Measurements from ENCODE around the gene RPL29.
"Not testable (repeated sequence)": the region's sequence is repeated elsewhere in the genome, so short reads cannot be mapped to it uniquely, and the experiment has no call there.

The RPL29 gene

DNA sequence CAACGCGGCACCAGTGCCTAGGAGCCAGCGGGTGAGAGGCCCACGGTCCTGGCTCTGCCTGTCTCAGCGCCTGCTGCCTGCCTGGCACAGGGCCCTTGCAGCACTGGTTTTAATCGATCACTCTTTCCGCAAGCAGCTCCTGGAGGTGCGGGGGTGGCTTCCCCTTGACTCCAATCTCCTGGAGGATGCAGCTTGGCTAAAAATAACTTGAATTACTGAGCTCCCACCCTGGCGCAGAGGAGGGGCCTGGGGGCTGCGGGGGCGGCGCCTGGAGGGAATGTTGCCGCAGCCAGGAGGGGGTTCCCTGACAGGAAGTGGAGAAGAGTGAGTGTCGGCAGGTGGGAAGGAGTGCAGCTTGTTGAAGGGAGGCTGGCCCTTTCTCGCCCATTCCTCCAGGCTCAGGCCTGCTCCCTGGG is 9.9 kb upstream of the RPL29 start:
- DNase-seq (ENCODE audit: low read depth): no peak

DNA sequence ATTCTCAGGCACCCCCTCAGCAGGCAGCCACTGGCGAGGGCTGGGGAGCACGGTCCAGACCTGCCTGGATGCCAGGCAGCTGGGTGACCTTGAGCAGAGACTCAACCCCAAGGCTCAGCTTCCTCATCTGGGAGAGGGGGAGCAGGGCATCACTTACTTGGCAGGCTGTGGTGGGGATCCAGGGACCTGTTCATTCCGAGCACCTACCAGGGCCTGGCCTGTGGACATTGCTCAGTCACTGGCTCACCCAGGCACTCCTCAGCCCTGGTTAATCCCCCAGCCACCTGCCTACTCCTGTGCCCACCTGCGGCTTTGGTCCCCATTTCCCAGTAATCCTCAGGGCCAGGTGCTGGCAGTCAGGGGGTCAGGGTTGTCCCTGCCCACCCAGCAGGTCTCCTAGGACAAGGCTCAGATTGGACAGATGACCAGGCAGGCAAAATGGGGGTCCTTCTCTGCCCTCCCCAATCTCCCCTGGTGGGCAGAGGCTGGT is 9.3 kb upstream of the RPL29 start:
- DNase-seq (ENCODE audit: low read depth): no peak

DNA sequence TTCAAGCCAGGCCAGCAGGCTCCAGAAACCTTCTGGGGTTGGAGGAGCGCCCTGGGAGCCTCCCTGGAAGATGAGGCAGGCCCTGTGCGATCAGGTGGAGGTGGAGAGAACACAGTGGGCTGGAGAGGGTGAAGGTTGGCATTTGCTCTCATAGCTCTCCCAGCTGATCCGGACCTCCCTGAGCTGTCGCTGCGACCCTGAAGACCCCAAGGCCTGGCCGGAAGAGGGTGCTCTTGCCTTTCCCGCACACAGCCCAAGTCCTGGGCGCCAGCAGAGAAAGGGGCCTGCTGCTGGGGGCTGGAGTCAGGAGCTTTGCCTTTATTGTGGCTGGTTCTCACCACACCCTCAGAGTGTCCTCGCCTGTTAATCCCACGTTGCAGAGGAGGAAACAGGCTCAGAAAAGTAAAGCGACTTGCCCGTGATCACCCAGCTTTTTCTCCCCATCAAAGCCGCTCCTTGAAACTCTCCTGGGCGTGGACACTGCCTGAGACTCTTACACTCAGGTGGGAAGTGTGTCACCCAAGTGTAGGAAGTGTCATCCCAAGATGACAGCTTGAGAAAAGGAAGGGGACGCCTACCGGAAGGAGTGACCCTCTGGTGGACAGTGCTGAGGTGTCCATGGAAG is 8.6 kb upstream of the RPL29 start:
- no peak for DNase-seq (ENCODE audit: low read depth)

DNA sequence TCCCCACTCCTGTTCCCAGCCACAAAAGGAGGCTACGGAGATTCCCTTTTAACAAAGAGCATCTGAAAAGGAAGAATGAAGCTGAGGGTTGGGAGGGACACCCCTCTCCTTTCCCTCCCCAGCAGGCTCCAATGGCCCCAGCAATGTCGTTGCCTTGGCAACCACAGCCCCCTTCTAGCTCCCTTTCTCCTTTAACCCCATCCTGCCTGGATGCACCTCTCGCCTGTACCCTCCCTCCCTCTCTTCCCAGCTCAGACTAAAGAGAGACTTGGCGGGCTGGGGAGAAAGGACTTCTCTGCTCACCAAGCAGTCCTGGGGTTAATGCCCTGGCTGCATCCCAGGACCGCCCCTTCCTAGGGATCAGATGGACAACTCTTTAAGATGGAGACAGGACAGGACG is 7.1 kb upstream of the RPL29 start:
- DNase-seq (ENCODE audit: low read depth): no peak

DNA sequence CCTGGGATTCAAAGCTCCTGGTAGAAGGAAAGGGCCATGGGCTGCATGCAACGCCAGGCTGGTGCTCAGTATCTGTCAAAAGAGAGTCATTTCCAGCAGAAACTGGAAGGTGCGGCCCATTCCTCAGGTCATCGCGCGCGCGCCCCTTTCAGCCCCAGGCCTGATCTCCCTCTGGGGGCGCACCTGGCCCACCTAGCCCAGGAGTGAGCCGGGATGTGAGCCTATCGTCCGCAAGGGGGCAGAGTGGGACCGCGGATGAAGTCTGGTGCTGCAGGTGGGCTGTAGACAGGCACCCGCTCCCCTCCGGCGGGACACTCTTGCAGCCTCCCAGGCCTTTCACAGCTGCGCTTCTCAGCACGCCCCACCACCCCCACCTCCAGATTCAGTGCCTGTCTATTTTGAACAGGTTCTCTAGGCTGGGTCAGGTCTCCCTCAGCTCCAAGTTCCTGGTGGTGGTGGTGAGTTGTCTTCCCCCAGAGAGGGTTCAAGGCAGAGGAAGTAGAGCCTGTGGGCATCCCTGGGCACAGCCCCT is 5.8 kb upstream of the RPL29 start:
- peak; percentile 78 for DNase-seq (ENCODE audit: low read depth)

DNA sequence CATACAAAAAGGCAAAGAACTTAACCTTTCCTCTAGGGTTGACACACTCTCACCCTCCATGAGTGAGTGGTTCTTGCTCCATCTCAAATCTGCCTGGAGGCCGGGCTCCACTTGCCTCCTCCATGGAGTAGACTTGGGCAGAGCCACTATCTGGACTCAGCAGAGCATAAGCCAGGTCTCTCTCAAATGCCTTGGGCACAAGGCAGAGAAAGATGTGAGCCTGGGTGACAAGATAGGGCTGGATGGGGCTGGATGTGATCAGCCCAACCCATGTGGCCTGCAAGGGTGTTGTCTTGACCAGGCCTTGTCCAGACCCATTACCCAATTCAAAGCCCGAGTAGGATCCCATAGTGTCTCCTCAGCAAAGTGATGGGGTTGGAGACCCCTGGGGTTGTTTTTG is 4.2 kb upstream of the RPL29 start:
- no peak for DNase-seq (ENCODE audit: low read depth)

DNA sequence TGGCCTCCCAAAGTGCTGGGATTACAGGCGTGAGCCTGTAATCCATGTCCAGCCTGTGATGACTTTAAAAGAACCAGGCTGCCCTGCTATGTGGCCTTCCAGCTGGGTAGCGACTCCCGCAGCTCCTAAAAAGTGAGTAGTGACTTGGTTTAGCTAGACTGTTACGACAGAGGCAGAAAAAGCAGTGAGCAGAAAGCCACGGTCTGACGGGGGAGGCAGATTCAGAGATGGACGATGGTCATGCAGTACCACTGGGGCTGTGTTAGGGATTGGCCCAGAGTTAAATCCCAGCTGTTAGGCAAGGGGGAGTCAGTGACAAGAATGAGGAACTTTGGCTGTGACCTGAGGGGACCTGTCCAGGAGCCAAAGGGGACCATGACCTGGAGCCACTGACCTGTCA is 3.1 kb upstream of the RPL29 start:
- no peak for DNase-seq (ENCODE audit: low read depth)

DNA sequence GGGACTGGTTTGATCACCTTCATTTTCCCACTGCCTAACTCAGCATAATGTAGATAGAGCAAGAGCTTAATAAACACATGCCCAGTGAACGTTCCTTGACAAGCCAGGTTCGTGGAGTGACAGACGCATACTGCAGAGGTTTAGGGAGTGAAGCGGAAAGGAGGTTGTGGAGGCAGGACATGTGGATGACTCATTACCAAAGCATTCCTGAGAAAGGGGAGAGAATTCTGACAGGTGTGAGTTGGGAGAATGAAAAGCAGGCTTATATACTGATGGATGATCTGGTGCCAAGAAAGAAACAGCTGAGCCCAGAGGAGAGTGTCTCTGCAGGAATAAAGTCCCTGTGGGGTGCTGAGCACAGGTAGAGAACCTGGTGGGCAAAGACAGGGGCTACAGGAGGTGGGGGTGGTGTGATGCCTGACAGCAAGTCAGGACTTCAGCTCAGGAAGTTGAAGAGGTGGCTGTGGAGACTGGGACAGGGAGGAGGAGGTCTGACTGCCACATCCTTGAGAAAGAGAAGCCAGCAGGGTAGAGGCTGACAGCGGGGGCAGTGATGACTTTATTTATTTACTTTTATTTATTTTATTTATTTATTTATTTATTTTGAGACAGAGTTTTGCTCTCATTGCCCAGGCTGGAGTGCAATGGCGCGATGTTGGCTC is 2.4 kb upstream of the RPL29 start:
- DNase-seq (ENCODE audit: low read depth): no peak

DNA sequence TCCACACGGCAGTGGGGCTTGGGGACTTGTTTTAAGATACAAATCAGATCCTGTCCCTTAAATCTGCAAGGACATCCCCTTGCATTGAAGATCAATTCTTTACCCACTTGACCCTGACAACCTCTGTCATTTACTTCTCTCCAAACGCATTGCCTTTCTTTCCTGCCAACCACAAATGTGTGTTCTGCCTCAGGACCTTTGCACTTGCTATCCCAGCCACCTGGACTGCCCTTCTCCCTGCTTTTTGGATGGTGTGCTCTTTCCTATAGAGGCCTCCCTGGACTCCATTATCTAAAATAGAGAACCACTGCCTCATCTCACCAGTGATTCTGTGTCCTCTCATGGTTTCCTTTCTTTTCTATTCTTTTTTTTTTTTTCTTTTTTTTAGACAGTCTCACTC is 1.5 kb upstream of the RPL29 start:
- DNase-seq (ENCODE audit: low read depth): no peak

DNA sequence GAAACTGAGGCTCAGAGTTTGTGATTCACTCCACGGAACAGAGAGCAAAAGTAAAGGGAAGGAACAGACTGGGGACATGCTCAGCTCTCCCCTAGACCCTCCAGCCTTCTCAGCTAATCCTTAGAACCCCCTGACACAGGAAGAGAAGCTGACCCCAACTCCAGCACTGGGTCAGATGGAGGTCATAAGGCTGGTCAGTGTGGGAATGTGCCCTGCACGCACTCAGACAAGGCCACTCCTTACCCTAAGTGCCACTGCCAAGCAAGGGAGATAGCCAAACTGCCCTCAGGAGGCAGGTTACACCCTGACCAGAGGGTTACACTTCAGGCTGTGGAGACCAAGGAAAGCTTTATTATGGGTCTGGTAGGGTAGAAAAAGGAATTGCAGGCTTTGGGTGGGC is 1.2 kb downstream of the RPL29 start:
- DNase-seq (ENCODE audit: low read depth): no peak

DNA sequence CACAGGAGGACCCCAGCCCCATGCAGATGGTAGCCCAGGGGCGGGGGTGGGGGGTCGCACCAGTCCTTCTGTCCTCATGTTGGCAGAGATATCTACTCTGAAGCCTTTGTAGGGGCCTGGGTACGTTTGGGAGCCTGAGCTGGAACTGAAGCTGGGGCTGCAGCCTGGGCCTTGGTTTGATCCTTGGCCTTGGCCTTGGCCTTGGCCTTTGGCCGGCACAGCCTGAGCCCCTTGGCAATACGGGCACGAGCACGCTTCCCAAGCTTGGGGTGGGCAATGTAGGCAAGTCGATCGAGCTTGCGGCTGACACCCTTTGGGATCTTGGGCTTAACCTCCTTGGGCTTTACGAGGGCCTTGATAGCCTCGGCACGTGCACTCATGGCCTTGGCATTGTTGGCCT is 2.0 kb downstream of the RPL29 start:
- DNase-seq (ENCODE audit: low read depth): not testable (repeated sequence)

DNA sequence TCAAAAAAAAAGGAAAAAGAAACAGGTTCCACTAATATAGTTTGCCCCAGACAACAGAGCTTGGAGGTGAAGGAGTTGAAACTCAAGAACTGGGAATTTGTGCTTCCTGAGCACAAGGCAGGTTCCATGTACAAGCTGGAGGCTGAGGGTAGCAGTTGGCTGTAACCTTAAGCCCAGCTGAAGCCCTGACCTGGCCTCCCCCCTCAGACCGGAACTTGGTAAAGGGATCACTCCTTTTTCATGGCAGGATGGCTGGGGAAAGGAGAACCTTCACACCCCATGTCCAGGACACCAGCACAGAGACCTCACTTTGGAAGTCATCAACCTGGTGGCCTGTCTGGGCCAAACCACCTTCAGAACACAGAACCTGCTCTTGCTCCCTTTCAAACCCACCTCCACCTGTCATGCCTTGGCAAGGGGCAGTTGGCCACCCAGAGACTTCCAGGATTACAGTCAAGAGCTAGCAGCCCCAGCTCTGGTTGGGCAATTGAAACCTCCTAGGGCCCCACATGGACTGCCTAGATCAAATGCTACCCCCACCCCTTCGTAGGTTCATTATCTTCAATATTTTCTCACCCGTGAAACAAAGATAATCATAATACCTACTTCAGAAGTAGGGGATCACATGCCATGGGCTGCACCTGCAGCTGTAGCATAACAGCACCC is 3.5 kb downstream of the RPL29 start:
- no peak for DNase-seq (ENCODE audit: low read depth)

DNA sequence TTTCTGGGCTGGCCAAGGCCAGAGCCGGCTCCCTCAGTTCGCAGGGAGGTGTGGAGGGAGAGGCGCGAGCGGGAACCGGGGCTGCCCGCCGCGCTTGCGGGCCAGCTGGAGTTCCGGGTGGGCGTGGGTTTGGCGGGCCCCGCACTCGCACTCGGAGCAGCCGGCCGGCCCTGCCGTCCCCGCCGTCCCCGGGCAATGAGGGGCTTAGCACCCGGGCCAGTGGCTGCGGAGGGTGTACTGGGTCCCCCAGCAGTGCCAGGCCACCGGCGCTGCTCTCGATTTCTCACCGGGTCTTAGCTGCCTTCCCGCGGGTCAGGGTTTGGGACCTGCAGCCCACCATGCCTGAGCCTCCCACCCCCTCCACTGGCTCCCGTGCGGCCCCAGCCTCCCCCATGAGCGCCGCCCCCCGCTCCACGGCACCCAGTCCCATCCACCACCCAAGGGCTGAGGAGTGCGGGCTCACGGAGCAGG is 5.2 kb downstream of the RPL29 start:
- not testable (repeated sequence) for DNase-seq (ENCODE audit: low read depth)

DNA sequence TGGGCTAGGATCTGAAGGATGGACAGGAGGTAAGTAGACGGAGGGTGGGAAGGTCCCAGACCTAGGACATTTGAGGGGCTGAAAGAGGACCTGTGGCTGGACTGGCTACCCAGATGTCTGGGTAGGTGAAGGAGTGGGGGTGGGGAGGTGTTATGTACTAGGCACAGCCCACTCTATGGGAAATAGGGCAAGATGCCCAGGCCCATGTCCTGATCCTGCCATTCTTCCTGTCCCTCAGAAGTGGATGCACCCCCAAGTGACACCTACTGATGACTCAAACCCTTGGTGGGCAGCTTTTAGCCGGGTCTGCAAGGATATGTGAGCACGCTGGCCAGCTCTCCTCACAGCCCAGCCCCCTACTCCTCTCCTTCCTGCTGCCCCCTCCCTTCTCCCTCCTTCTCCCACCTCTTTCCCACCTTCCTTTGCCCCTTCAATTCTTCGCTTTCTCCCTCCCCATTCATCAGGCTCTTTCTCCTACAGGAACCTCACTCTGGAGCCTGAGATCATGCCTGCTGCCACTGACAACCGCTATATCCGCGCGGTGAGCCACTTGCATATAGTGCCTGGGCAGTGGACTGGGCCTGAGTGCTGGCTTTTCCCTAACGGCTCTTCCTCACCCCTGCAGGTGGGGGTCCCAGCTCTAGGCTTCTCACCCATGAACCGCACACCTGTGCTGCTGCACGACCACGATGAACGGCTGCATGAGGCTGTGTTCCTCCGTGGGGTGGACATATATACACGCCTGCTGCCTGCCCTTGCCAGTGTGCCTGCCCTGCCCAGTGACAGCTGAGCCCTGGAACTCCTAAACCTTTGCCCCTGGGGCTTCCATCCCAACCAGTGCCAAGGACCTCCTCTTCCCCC is 7.2 kb downstream of the RPL29 start:
- DNase-seq (ENCODE audit: low read depth): no peak

DNA sequence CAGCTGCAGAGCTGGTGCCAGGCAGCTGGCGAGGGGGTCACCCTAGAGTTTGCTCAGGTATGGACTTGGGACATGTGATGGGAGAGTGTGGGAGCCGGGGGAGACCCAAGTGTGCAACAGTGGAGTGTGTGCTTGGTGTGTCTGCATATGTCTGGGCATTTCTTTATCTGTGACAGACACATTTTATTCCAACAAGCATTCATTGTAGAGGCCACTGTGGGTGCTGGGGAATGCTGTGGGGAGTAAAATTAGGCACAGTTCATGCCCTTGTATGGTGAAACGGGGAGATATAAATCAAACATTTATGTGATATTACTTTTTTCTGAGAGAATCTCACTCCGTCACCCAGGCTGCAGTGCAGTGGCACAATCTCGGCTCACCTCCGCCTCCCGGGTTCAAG is 8.1 kb downstream of the RPL29 start:
- DNase-seq (ENCODE audit: low read depth): no peak

DNA sequence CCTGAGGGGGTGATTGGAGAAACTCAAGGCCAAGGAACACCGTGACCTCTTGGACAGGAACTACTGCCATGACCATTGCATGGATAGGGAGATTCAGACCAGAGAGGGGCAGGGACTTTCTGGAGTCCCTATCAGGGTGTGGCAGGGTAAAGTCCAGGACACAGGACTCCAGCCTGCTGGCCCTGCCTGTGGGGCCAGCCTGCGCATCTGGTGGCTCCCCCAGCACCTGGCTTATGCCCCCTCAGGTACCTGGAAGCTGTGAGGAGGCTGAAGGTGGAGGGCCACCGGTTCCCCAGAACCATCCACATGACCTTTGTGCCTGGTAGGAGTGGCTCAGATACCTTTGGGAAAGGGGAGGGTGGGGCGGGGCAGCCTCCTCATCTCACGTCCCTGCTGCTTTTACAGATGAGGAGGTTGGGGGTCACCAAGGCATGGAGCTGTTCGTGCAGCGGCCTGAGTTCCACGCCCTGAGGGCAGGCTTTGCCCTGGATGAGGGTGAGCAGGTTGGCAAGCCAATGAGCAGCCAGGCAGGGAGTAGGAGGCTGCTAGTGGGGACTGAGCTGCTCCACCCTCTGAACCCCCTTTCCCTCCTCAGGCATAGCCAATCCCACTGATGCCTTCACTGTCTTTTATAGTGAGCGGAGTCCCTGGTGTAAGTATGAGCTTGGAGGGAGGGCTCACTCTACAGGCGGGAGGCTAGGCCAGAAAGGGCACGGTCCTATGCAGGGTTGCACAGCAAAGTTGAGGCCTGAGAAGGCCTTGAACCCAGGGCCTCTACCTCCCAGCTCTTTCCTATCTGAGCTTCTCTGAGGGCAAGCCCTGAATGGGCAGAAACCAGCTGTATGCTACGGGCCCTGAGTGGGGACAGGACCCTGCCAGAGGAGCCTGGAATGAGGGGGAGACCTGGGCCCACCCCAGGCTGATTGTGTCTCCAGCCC is 9.4 kb downstream of the RPL29 start:
- no peak for DNase-seq (ENCODE audit: low read depth)

DNA sequence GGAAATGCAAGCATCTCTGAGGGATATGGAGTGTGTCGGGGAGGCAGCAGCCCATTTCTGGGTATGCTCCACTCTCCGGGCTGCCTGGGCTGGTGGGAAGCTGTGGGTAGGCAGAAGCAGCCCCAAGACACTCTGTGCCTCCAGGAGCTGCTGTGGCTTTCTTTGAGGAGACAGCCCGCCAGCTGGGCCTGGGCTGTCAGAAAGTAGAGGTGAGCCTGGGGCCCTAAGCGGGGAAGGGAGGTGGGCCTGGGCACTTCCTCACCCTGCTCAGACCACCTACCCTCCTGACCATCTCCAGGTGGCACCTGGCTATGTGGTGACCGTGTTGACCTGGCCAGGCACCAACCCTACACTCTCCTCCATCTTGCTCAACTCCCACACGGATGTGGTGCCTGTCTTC is 10.6 kb downstream of the RPL29 start:
- DNase-seq (ENCODE audit: low read depth): no peak

DNA sequence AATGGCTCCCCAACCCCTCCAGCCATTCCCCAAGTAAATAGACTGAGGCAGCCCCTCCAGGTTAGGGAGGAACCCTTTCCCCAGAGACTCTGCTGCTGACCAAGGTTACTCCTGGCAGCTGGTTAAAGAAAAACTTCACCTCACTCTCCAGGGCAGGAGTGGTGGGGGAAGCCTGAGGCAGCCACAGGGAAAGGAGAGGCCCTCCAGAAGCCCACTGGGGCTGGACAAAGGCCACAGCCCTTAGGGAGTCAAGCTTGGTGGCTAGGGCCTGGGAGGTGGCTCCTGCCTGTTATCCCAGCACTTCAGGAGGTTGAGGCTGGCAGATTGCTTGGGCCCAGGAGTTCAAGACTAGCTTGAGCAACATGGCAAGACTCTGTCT is 11.4 kb downstream of the RPL29 start:
- no peak for DNase-seq (ENCODE audit: low read depth)

DNA sequence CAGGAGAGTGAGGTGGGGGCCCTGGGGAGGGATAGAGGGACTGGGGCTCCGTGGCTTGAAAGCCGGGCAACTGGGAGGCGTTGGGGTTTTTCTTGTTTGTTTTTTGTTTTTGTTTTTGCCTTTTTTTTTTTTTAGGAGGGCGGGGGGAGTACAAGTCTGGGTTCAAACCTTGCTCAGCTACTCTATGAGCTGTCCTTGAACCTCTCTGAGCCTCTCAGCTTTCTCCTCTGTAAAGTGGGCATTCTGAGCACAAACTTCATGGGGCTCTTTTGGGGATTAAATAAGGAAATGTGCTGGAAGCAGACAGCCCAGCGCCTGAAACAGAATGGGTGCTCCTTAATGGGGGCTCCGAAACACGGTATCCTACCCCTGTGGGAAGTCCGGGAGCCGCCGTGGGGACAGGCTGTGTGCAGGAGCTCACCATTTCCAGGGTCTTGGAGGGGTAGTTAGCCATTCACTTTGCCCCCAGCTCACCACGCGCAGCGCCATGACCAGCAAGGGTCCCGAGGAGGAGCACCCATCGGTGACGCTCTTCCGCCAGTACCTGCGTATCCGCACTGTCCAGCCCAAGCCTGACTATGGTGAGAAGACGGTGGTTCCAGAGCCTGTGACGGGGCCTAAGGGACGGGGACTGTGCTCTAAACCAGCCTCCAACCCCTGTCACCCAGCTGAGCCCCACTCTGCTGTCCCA is 12.0 kb downstream of the RPL29 start:
- no peak for DNase-seq (ENCODE audit: low read depth)

DNA sequence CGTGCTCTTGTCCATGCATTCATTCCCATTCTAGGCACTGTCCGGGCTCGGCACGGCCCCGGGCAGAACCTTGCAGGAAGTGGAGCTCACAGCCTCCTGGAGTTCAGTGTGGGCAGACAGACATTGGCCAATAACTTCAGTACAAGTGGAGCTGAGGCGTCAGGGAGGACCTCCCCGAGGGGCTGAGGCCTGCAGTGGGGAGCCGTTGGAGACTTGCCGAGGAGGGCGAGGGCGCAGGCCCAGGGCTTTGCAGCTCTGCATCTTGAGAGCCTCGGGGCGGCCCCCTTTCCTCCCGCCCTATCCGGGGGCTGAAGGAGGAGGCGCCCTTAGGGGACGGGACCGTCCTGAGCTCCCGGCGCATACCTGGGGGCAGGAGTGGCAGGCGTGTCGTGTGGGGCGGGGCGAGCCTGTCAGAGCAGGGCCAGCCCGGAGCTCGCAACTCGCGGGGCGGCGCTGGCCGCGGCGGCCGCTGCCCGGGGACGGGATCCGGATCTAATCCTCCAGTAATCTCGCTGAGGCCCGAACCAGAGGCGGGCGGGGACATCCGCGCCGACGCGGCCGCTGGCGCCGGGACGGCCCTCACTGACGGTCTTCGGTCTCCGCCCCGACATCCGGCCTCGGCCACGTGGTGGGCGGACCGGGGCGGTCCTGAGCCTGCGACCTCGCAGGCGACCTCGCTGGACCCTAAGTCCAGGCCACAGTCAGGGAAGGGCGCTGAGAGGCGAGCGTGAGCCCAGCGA is 12.7 kb downstream of the RPL29 start, which contains the start of gene ACY1:
Gene ACY1, plus strand, starts transcription at position 698 of the 740 bp plus-strand sequence. CDS start 530 bp downstream, outside the sequence.
- DNase-seq (ENCODE audit: low read depth): peak; percentile 35

Measured in stimulated activated CD8-positive, alpha-beta memory T cell treated with anti-CD3 and anti-CD28 coated beads, Interleukin-12 subunit alpha, Interleukin-12 subunit beta, amount 100 ng/mL, for 1 hour (primary cell).